ENCODE measurements around the gene FAM184B. TPM values are rescaled to one million over a fixed set of nuclear protein-coding genes. Genes with fewer than 3 reads are reported as not detected.

Gene FAM184B
- total RNA-seq, 1 experiment from 2014 or later = 0.08 TPM

Other genes with a start within 250 kb of the FAM184B start
- 177 and 216 TPM in 2 replicates for gene LAP3, start 204.4 kb downstream of the FAM184B start, total RNA-seq (2014; rRNA removed; shearing (Covaris generic))
- 19.7 and 22.7 TPM in 2 replicates for gene MED28, start 167.0 kb downstream of the FAM184B start, total RNA-seq (2014; rRNA removed; shearing (Covaris generic))
- 15.6 and 25.7 TPM in 2 replicates for gene DCAF16, start 29.1 kb upstream of the FAM184B start, total RNA-seq (2014; rRNA removed; shearing (Covaris generic))
- gene NCAPG, start 29.4 kb upstream of the FAM184B start, total RNA-seq (2014; rRNA removed; shearing (Covaris generic)) = 42.6 and 48.4 TPM in 2 replicates
- 12.1 and 23.0 TPM in 2 replicates for gene LCORL, start 240.1 kb upstream of the FAM184B start, total RNA-seq (2014; rRNA removed; shearing (Covaris generic))

All from H4 (cell line).